IMR-90 (cell line): Measurements from ENCODE around the gene NTM. TPM values are rescaled to one million over a fixed set of nuclear protein-coding genes. Genes with fewer than 3 reads are reported as not detected.
A peak's percentile ranks its signal among the peaks of the same experiment; 100 is the strongest.

ENCODE experiments used
- ATAC-seq: fragments of 200-7000 bp; cut with Tn5 transposase; 2 replicates; pipeline ENCODE4 v1.9.1; 2020; ENCODE audit warnings: low read depth, mild to moderate bottlenecking, moderate library complexity
- BruUV-seq: library from RNA; stranded (reverse); fragments of 400-500 nt; replicated peaks from 2 replicates; lab custom pipeline; 2021; lab: Mats Ljungman, UMichigan
- CTCF ChIA-PET: fragments of 300-600 bp; formaldehyde crosslinking; extraction: SDS; loops from one replicate; lab custom pipeline; 2021; ENCODE audit warnings: antibody characterized with exemption; lab: Yijun Ruan, JAX
- POLR2A ChIA-PET: fragments of 300-600 bp; sonication (Branson Sonifier 250); formaldehyde crosslinking; loops from one replicate; lab custom pipeline; 2022; ENCODE audit warnings: antibody characterized with exemption; ENCODE audit not compliant: unreplicated experiment; lab: Charles Lee
- DNase-seq: peaks from one replicate; pipeline ENCODE4 v3.0.0; 2013
- H2AFZ ChIP-seq: replicated peaks from 2 replicates; pipeline ENCODE3; 2013; ENCODE audit warnings: low read length, mild to moderate bottlenecking; ENCODE audit not compliant: poor library complexity
- H2AK5ac ChIP-seq: 2 replicates; pipeline ENCODE4 v1.6.1; 2013; ENCODE audit warnings: low read depth, low read length, inconsistent platforms
- H2AK9ac ChIP-seq: replicated peaks from 2 replicates; pipeline ENCODE3; 2013; ENCODE audit warnings: mild to moderate bottlenecking, low read depth, low read length, moderate library complexity; ENCODE audit not compliant: poor library complexity
- H2BK120ac ChIP-seq: 2 replicates; pipeline ENCODE4 v1.6.1; 2013; ENCODE audit warnings: low read depth, low read length, inconsistent platforms
- H2BK15ac ChIP-seq: 3 replicates; pipeline ENCODE4 v1.6.1; 2013; ENCODE audit warnings: low read depth, low read length, inconsistent platforms
- H2BK20ac ChIP-seq: 2 replicates; pipeline ENCODE4 v1.6.1; 2013; ENCODE audit warnings: low read depth, mild to moderate bottlenecking, inconsistent platforms, low read length, moderate library complexity
- H2BK5ac ChIP-seq: 2 replicates; pipeline ENCODE4 v1.6.1; 2013; ENCODE audit warnings: mild to moderate bottlenecking, low read depth, low read length, inconsistent platforms; ENCODE audit not compliant: poor library complexity, severe bottlenecking
- H3K14ac ChIP-seq: replicated peaks from 2 replicates; pipeline ENCODE4 v1.6.1; 2013; ENCODE audit warnings: low read depth, low read length, inconsistent platforms
- H3K18ac ChIP-seq: 2 replicates; pipeline ENCODE4 v1.6.1; 2013; ENCODE audit warnings: low read depth, low read length, control low read depth
- H3K23ac ChIP-seq: 2 replicates; pipeline ENCODE4 v1.6.1; 2013; ENCODE audit warnings: low read depth, low read length, inconsistent platforms
- H3K27ac ChIP-seq: 2 replicates; pipeline ENCODE4 v1.5.1; 2013; ENCODE audit warnings: mild to moderate bottlenecking, control low read depth, low read length; ENCODE audit not compliant: insufficient read depth
- H3K27me3 ChIP-seq: 2 replicates; pipeline ENCODE4 v1.6.1; 2013; ENCODE audit warnings: low read length; ENCODE audit not compliant: control insufficient read depth, insufficient read depth
- H3K36me3 ChIP-seq: 2 replicates; pipeline ENCODE4 v1.6.1; 2013; ENCODE audit warnings: low read length, mixed read lengths; ENCODE audit not compliant: control insufficient read depth, insufficient read depth
- H3K4ac ChIP-seq: 2 replicates; pipeline ENCODE4 v1.6.1; 2013; ENCODE audit warnings: low read depth, low read length, inconsistent platforms
- H3K4me1 ChIP-seq: 2 replicates; pipeline ENCODE4 v1.6.1; 2013; ENCODE audit warnings: low read length, mixed read lengths; ENCODE audit not compliant: control insufficient read depth, insufficient read depth
- H3K4me2 ChIP-seq: 2 replicates; pipeline ENCODE4 v1.6.1; 2013; ENCODE audit warnings: low read depth, mild to moderate bottlenecking, control low read depth, low read length, moderate library complexity
- H3K4me3 ChIP-seq: 2 replicates; pipeline ENCODE4 v1.5.1; 2013; ENCODE audit warnings: low read depth, mild to moderate bottlenecking, control low read depth, low read length, moderate library complexity; ENCODE audit not compliant: insufficient read depth
- H3K56ac ChIP-seq: 2 replicates; pipeline ENCODE4 v1.6.1; 2013; ENCODE audit warnings: low read length, inconsistent platforms; ENCODE audit not compliant: insufficient read depth; ENCODE audit errors: extremely low read depth
- H3K79me1 ChIP-seq, 2 experiments: 2 replicates each; pipeline ENCODE4 v1.6.1; 2013; ENCODE audit warnings: low read length in 2 of 2, inconsistent platforms in 1 of 2, low read depth in 1 of 2
- H3K9ac ChIP-seq: 2 replicates; pipeline ENCODE4 v1.6.1; 2013; ENCODE audit warnings: low read depth, low read length, control low read depth
- H3K9me1 ChIP-seq: 2 replicates; pipeline ENCODE4 v1.6.1; 2013; ENCODE audit warnings: low read length, inconsistent platforms; ENCODE audit not compliant: insufficient read depth
- H3K9me3 ChIP-seq: 2 replicates; pipeline ENCODE4 v1.6.1; 2013; ENCODE audit warnings: low read length; ENCODE audit not compliant: control insufficient read depth, insufficient read depth
- H4K20me1 ChIP-seq: 2 replicates; pipeline ENCODE4 v1.6.1; 2013; ENCODE audit warnings: low read length, inconsistent platforms; ENCODE audit not compliant: insufficient read depth
- H4K5ac ChIP-seq: 2 replicates; pipeline ENCODE4 v1.6.1; 2013; ENCODE audit warnings: mild to moderate bottlenecking, low read depth, low read length, control low read depth
- H4K8ac ChIP-seq, 2 experiments: 2 replicates each; pipeline ENCODE4 v1.6.1; 2013; ENCODE audit warnings: low read depth in 2 of 2, low read length in 2 of 2, control low read depth in 1 of 2, inconsistent platforms in 1 of 2
- H4K91ac ChIP-seq: 2 replicates; pipeline ENCODE4 v1.6.1; 2013; ENCODE audit warnings: low read depth, low read length, inconsistent platforms; ENCODE audit not compliant: insufficient read depth
- FOS ChIP-seq: fragments of 150-350 bp; IDR thresholded peaks from 2 replicates; pipeline ENCODE4 v1.6.1; 2016; ENCODE audit warnings: low read depth, low read length
- SMC3 ChIP-seq: fragments of 150-350 bp; IDR thresholded peaks from 2 replicates; pipeline ENCODE4 v1.6.1; 2016; ENCODE audit warnings: low read depth, mild to moderate bottlenecking, antibody characterized with exemption, low read length, moderate library complexity
- WGBS, 2 experiments: methylation state at CpG; one replicate each; pipeline versions ENCODE4 v1.1.5 to v1.1.7; 2013; ENCODE audit warnings: missing lambda C conversion rate in 2 of 2; ENCODE audit not compliant: insufficient read length in 1 of 2; ENCODE audit errors: extremely low coverage in 2 of 2; 5-methylcytosine and 5-hydroxymethylcytosine counted together
- dilution Hi-C: fragments of 300-500 bp; cut with HindIII; formaldehyde crosslinking; loops from one replicate; pipeline ENCODE4 v1.14.3; 2018; ENCODE audit warnings: low sequenced_read_pairs; ENCODE audit not compliant: unreplicated experiment
- in situ Hi-C: fragments of 300-500 bp; cut with MboI; formaldehyde crosslinking; loops from 3 replicates; pipeline ENCODE4 v1.14.3; 2019; ENCODE audit warnings: low sequenced_read_pairs, inconsistent platforms, mixed read lengths
- intact Hi-C: fragments of 100-400 bp; cut with micrococcal nuclease; formaldehyde crosslinking; loops from 2 replicates; pipeline ENCODE4 v1.10.0; 2022
- polyA plus RNA-seq, 3 experiments: library from polyadenylated mRNA; depleted of rRNA; stranded (reverse); fragments of >200 nt; gene quantifications; 2 replicates each; pipeline ENCODE4 v1.2.3, GENCODE V29; 2012; ENCODE audit warnings: low replicate concordance in 1 of 3
- total RNA-seq: library from RNA; depleted of rRNA; stranded (reverse); fragments of >200 nt; gene quantifications from 2 replicates; pipeline ENCODE4 v1.2.3, GENCODE V29; 2012

The NTM gene
- total and polyA plus RNA-seq, 2 of the 4 experiments (the other 2 are of a cell fraction) = 19.5 to 25.5 TPM

DNA sequence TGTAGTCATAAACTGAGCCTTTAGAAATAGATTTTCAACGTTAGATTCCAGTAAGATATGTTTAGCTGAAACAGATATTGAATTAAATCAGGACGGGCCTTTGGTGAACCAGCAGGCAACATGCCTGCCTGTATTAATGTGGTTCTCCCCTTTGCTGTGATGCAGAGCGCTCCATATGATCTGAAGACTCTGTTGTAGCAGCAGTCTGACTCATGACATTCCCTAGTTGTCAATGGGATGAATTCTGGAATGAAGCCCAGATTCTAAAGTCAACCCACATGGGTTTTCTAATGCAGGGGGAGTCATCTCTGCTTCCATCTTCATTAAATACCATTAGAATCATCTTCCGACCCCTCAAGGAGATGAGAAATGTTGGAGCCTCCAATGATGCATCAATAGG is 864.5 kb downstream of the NTM start:
- dilution Hi-C loops = no loop called here
- peak; percentile 81 for ATAC-seq
- no peak overlapping the region for H3K18ac ChIP-seq
- no peak overlapping the region for H2AFZ ChIP-seq
- H3K4me3 ChIP-seq = no peak overlapping the region
- WGBS, 2 experiments = 37% methylated on average over 2 of the region's 4 CpGs; no CpG with 5 or more reads in 1 of the 2 experiments
- H4K20me1 ChIP-seq = no peaks in the 10 kb centered on the region
- intact Hi-C loops = no loop called here
- H3K4me2 ChIP-seq = no peak overlapping the region
- H3K23ac ChIP-seq = no peak overlapping the region
- no peak overlapping the region for H4K91ac ChIP-seq
- H4K5ac ChIP-seq = no peak overlapping the region
- BruUV-seq = no TSS peak
- no peak overlapping the region for H3K14ac ChIP-seq
- H3K9ac ChIP-seq = no peak overlapping the region
- H2BK20ac ChIP-seq = no peak overlapping the region
- DNase-seq = peak; percentile 93
- no peak overlapping the region for H3K4ac ChIP-seq
- H3K27ac ChIP-seq = no peak overlapping the region
- CTCF ChIA-PET = no interaction called here
- TF ChIP-seq SMC3 (no peak), FOS (peak; percentile 48)
- peaks cover 0 to 4% of the 10 kb centered on the region in 2 experiments; a peak in 1 of 4 replicates for H3K79me1 ChIP-seq
- no peak overlapping the region for H3K56ac ChIP-seq
- H2BK120ac ChIP-seq = no peak overlapping the region
- H2BK15ac ChIP-seq = no peak overlapping the region
- no peaks in the 10 kb centered on the region for H3K9me1 ChIP-seq
- in situ Hi-C loops = no loop called here
- no peaks in the 10 kb centered on the region for H3K4me1 ChIP-seq
- no peaks in the 10 kb centered on the region for H3K36me3 ChIP-seq
- no peaks in the 10 kb centered on the region for H3K27me3 ChIP-seq
- no peak overlapping the region for H4K8ac ChIP-seq
- no peak overlapping the region for H2AK5ac ChIP-seq
- no peaks in the 10 kb centered on the region for H3K9me3 ChIP-seq
- no peak overlapping the region for H2BK5ac ChIP-seq
- POLR2A ChIA-PET = no interaction called here
- no peak overlapping the region for H2AK9ac ChIP-seq
